GM18517 (cell line): ENCODE measurements around the gene CDK19.
"Not testable (repeated sequence)": the region's sequence is repeated elsewhere in the genome, so short reads cannot be mapped to it uniquely, and the experiment has no call there.

Experiments used
- ATAC-seq: cut with Tn5 transposase; IDR thresholded peaks from one replicate; pipeline ENCODE4 v1.9.1; 2021; ENCODE audit warnings: mild to moderate bottlenecking, moderate library complexity; ENCODE audit not compliant: unreplicated experiment

CDK19 gene

DNA sequence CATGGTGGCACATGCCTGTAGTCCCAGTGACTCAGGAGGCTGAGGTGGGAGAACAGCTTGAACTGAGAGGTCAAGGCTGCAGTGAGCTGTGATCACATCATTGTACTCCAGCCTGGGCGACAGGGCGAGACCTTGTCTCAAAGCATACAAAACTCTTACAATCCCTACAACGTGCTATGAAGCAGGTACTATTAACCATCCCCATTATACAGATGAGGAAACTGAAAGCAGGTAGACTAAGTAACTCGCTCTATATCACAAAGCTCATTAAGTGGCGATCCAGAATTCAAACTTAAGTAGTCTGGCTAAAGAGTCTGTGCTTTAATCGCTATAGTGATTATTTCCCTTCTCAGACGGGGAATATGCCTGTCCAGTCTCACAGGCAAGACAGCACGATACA is 54.7 kb downstream of the CDK19 start:
- no peak for ATAC-seq

- ATAC-seq = not testable (repeated sequence)
Observed at GRCh38 chr6:110760098-110760497, 55.2 kb downstream of the CDK19 start.

DNA sequence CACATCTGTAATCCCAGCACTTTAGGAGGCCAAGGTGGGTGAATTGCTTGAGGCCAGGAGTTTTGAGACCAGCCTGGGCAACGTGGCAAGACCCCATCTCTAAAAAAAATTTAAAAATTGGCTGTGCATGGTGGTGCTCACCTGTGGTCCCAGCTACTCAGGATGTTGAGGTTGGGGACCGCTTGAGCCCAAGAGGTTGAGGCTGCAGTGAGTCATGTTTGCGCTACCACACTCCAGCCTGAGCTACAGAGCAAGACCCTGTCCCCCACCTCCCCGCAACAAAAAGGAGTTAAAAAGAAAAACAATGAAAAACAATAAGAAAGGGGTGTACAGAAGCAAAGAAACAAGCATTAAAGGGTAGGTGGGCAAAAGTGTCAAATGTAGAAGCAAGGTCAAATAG is 57.3 kb downstream of the CDK19 start:
- no peak for ATAC-seq

- ATAC-seq = no peak
Observed at GRCh38 chr6:110756817-110757216, 58.5 kb downstream of the CDK19 start.

GRCh38 chr6:110755411-110755834 is 59.8 kb downstream of the CDK19 start:
- ATAC-seq = no peak

- ATAC-seq = not testable (repeated sequence)
Observed at GRCh38 chr6:110753936-110754668, 61.2 kb downstream of the CDK19 start.

DNA sequence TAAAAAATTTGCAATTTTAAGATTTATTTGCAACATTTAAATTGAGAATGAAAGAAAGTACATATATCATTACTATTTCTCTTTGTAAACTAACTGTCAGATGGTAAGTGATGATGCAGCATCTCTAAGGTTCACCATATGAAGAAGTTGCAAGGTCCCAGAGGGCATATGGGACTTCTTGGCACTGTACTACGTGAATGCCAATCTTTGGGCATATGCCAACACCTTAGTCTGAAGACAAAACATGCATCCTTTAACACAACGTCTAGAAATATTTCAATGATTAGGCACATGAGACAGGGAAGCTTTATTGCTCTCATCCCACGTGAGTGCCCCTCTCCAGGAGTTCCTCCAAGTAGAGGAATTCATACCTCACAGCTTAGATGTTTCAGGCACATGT is 66.8 kb downstream of the CDK19 start:
- no peak for ATAC-seq

- ATAC-seq = no peak
Observed at GRCh38 chr6:110746680-110747079, 68.6 kb downstream of the CDK19 start.

DNA sequence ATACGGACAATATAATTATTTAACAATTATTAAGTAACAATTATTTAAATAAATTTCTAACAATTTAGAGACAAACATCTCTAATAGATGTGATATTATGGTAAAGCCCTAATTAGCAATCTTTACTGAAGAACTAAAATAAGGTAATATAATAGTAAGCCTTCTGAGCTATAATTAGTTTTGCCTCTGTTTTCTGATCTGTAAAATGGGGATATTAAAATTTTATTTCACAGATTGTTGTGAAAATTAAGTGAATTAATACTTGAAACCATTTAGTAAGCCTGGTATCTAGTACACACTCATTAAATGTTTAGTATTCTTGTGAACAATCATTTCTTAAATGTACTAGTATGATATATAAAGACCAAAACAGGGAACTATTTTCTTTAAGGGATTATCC is 70.3 kb downstream of the CDK19 start:
- ATAC-seq = no peak

- ATAC-seq = not testable (repeated sequence)
Observed at GRCh38 chr6:110742552-110742951, 72.7 kb downstream of the CDK19 start.

DNA sequence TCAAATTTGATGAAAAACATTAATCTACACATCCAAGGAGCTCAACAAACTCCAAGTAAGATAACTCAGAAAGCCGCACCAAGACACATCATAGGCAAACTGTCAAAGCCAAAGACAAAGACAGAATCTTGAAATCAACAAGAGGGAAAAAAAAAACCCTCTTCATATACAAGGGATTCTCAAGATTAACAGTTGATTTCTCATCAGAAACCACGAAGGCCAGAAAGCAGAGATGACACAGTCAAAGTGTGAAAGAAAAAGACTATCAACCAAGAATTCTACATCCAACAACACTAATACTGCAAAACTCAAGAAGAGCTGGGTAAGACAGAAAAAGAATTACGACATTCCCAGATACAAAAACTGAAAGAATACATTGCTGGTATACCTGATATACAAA is 73.8 kb downstream of the CDK19 start:
- ATAC-seq = no peak

- no peak for ATAC-seq
Observed at GRCh38 chr6:110738899-110739365, 76.3 kb downstream of the CDK19 start.

- no peak for ATAC-seq
Observed at GRCh38 chr6:110735666-110736065, 79.6 kb downstream of the CDK19 start.

GRCh38 chr6:110731898-110732297 is 83.4 kb downstream of the CDK19 start:
- no peak for ATAC-seq

- ATAC-seq = no peak
Observed at GRCh38 chr6:110731196-110731595, 84.1 kb downstream of the CDK19 start.

GRCh38 chr6:110728501-110728900 is 86.8 kb downstream of the CDK19 start:
- ATAC-seq = peak; percentile 59

- no peak for ATAC-seq
Observed at GRCh38 chr6:110723017-110723416, 92.3 kb downstream of the CDK19 start.

DNA sequence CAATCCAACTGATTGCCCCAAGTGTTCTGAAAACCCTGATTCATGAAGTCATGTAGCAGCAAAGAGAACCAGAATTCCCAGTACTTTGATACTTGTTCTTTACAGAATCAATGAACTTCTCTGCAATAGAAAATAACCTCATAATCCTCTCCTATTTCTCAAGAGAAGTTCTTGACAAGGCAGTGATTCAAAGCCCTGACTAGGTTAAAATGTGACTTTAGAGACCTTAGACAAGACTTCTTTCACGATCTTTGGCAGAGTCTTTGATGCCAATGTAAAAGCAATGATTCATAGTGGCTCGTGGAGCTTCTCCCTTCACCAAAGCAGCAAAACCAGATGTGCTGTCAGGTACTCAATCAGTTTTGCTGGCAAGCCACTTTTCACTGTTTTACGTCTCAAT is 95.2 kb downstream of the CDK19 start:
- ATAC-seq = no peak

GRCh38 chr6:110719601-110720000 is 95.7 kb downstream of the CDK19 start:
- not testable (repeated sequence) for ATAC-seq

DNA sequence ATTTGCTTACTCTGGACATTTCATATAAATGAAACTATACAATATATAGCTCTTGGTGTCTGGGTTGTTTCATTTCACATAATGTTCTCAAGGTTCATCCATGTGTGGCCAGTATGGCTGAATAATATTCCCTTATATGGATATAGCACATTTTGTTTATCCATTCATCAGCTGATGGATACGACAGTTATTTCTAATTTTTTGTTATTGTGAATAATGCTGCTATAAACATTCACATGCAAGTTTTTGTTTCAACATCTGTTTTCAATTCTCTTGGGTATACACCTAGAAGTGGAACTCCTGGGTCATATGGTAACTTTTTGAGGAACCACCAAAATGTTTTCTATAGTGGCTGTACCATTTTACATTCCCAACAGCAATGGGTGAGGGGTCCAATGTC is 101.1 kb downstream of the CDK19 start:
- no peak for ATAC-seq

DNA sequence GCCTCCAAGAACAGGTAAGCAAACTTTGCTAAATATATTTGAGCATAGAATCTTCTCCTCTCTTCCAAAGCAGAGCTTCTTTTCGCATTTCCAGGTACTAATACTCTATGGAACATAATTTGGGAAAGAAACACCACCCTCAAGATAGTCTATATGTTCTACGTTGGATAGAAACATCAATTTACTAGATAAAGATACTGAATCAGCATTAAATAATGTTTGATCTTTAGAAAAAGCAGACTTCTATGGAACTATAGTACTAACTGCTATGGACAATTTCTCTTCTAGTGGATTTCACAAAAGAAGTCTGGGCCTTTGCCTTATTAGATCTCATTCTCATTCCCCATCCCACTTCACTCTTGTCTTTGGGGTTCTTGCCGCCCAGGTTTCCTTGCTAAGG is 103.0 kb downstream of the CDK19 start:
- ATAC-seq = no peak

- ATAC-seq = no peak
Observed at GRCh38 chr6:110710115-110710514, 105.2 kb downstream of the CDK19 start.
